Measurements from ENCODE around the gene DLST.

The DLST gene

DNA sequence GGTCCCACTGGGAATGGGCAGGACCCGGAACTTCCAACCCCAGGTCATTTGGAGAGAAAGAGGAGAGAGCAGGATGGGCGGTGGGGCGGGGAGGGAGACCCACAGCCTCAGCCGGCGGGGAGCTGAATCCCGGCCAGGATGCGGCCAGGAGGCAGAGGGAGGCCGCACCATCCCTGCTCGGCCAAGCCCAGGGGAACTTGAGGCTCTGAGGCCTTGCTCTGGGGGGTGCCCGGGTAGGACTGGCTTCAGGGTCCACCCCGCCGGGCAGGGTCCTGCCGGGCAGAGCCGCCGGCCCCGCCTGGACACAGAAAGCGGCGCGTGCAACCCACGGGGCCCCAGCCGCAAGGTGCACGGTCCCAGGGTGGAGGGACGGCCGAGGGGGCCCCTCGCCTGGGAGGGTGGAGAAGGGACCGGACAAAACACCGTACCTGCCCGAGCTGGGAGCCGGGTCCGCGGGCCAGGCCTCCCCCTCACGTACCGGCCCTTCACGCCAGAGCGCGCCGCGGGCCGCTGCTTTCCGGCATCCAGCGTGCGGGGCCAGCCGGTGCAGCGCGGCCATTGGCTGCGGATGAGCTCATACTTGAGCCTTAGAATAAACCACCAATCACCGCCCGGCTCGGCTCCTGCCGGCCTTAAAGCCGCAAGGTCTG, 41.2 kb downstream of the DLST start, which contains the start of gene RPS6KL1:
Gene RPS6KL1 (minus strand): TSS at position 509 of the 650 bp plus-strand sequence. CDS start 1,719 bp downstream, outside the sequence.
- TF ChIP-seq GATA2 (IDR thresholded peaks at IDR 0.05; ENCODE audit: low read depth, low read length) (no peak), GATA3 (IDR thresholded peaks at IDR 0.05; ENCODE audit: low read depth, low read length) (no peak)

- TF ChIP-seq GATA2 (IDR thresholded peaks at IDR 0.05; ENCODE audit: low read depth, low read length) (no peak), GATA3 (IDR thresholded peaks at IDR 0.05; ENCODE audit: low read depth, low read length) (no peak)
Observed at GRCh38 chr14:74924061-74924460, 42.3 kb downstream of the DLST start.

DNA sequence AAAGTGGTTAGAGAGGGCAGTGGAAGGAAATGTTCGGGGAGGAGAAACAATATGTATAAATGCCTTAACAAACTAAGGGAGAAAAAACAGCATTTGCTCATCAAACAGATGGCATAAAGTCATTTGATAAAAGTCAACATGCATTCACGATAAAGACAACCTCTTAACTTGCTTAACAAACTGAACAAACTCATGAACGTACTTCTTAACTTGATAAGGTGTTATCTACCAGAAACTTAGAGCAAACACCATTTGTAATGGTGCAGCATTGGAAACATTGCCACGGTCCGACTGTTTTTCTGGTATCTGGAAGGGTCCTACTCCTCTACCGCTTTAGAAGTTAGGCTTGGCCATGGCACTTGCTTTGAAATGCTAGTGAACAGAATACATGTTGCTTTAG, 45.5 kb downstream of the DLST start:
- no peak for TF ChIP-seq GATA3 (IDR thresholded peaks at IDR 0.05; ENCODE audit: low read depth, low read length)
- TF ChIP-seq GATA2 (IDR thresholded peaks at IDR 0.05; ENCODE audit: low read depth, low read length): no peak

GRCh38 chr14:74929242-74929641, 47.5 kb downstream of the DLST start:
- TF ChIP-seq GATA2 (IDR thresholded peaks at IDR 0.05; ENCODE audit: low read depth, low read length) (no peak), GATA3 (IDR thresholded peaks at IDR 0.05; ENCODE audit: low read depth, low read length) (no peak)

- TF ChIP-seq GATA3 (IDR thresholded peaks at IDR 0.05; ENCODE audit: low read depth, low read length) (no peak), GATA2 (IDR thresholded peaks at IDR 0.05; ENCODE audit: low read depth, low read length) (no peak)
Observed at GRCh38 chr14:74932401-74932901, 50.7 kb downstream of the DLST start.

DNA sequence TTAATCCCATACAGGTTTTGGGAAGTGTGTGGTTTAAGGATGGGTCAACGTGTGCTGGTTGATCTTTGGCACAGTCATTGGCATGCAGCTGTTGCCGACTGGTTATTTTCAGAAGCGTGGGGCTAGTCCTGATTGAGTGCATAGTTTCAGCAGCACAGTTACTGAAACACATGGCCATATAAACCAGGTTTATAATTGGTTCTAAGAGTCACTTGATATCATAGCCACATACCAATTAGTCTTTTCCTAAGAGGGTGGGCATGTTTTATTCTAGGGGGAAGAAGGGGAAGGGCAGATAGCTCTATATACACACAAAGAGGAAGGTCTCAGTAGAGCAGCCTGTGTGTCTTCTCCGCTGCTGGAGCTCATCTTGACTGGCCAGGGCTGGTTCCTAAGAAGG, 52.3 kb downstream of the DLST start:
- TF ChIP-seq GATA3 (IDR thresholded peaks at IDR 0.05; ENCODE audit: low read depth, low read length) (no peak), GATA2 (IDR thresholded peaks at IDR 0.05; ENCODE audit: low read depth, low read length) (no peak)

DNA sequence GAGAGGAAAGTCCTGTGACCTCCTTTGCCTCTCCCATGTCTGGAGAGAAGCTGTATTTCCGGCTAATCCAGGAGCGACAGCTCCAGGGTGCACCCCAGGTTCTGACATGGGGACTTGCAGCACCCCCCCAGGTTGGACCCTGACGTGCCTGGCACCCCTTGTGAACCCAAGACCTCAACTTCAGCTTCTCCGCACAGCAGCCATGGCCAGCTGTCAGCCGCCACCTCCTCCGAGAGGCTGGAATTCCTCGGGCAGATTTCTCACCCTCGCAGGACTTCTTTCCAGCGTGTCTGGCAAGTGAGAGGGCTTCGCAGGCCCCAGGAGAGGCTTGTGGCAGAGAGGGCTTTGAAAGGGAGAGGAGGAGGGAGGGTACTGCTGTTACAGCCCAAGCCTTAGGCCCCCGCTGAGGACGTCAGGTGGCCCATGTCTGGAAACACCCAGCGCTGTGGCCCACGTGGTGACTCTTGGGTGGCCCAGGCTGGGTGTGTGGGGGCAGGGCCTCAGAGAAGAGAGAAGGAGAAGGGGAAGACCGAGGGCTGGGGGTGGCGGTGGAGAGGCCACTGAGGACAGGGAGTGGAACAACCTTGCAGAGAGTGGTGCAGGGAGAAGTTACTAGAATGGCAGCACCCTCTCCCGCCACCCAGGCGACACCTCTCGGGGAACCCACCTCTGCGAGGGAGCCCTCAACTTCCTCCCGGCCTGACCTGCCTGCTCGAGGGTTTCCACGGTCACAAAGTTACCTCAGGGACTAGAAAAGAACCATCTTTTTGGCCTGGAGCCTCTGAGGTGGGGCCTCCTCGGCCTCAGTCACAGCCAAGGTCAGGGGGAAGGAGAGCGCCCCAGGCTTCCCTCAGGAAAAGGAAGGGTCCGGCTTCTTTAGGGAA, 53.0 kb downstream of the DLST start:
- TF ChIP-seq GATA3 (IDR thresholded peaks at IDR 0.05; ENCODE audit: low read depth, low read length): no peak
- TF ChIP-seq GATA2 (IDR thresholded peaks at IDR 0.05; ENCODE audit: low read depth, low read length): no peak

DNA sequence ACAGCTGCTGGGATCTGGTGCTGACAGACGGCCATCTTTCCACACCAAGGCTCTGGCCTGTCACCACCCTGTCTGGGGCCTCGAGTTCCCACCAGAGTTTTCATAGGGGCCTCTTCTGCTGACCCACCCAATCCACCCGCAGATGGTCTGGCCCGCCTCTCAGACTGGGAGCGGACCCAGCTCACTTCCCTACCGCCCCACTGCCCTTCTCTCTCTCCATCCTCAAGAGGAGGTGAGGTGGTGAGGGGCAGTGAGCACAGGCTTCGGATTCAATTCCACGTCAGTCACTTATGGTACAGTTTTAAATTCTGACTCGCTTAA, 53.6 kb downstream of the DLST start:
- no peak for TF ChIP-seq GATA3 (IDR thresholded peaks at IDR 0.05; ENCODE audit: low read depth, low read length)
- TF ChIP-seq GATA2 (IDR thresholded peaks at IDR 0.05; ENCODE audit: low read depth, low read length): no peak

DNA sequence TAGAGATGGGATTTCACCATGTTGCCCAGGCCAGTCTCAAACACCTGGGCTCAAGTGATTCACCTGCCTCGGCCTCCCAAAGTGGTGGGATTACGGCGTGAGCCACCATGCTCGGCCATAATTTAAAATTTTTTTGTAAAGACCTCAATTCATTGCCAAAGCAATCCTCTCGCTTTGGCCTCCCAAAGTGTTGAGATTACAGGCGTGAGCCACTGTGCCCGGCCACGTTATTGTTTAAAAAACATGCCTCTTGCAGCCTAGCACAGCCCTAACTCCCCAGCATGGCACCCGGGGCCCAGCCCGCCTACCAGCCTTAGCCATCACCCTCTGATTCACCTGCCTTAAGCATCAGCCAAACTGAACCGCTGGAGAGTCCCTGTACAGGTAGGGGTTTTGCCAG, 54.4 kb downstream of the DLST start:
- TF ChIP-seq GATA3 (IDR thresholded peaks at IDR 0.05; ENCODE audit: low read depth, low read length): no peak
- no peak for TF ChIP-seq GATA2 (IDR thresholded peaks at IDR 0.05; ENCODE audit: low read depth, low read length)

DNA sequence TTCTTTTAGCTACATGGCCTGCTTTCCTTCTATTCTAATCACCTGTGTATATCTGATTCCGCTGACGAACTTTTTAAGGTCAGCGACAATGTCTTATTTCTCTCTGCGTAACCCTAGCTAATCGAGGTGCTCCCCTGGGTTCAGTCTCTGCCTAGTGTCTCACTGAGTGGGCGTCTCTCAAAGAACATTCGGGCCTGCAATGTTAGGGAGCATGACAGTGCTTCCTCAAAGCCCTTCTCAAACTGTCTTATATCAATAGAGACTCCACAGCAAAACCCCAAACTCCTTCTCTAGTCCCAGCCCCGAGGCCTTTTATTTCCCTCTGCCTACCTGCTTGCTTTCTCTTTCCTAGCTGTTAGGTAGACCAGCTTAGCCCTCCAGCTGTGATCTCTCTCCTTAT, 55.0 kb downstream of the DLST start:
- TF ChIP-seq GATA3 (IDR thresholded peaks at IDR 0.05; ENCODE audit: low read depth, low read length): no peak
- TF ChIP-seq GATA2 (IDR thresholded peaks at IDR 0.05; ENCODE audit: low read depth, low read length): no peak

GRCh38 chr14:74937171-74937570, 55.5 kb downstream of the DLST start:
- TF ChIP-seq GATA2 (IDR thresholded peaks at IDR 0.05; ENCODE audit: low read depth, low read length) (no peak), GATA3 (IDR thresholded peaks at IDR 0.05; ENCODE audit: low read depth, low read length) (no peak)

DNA sequence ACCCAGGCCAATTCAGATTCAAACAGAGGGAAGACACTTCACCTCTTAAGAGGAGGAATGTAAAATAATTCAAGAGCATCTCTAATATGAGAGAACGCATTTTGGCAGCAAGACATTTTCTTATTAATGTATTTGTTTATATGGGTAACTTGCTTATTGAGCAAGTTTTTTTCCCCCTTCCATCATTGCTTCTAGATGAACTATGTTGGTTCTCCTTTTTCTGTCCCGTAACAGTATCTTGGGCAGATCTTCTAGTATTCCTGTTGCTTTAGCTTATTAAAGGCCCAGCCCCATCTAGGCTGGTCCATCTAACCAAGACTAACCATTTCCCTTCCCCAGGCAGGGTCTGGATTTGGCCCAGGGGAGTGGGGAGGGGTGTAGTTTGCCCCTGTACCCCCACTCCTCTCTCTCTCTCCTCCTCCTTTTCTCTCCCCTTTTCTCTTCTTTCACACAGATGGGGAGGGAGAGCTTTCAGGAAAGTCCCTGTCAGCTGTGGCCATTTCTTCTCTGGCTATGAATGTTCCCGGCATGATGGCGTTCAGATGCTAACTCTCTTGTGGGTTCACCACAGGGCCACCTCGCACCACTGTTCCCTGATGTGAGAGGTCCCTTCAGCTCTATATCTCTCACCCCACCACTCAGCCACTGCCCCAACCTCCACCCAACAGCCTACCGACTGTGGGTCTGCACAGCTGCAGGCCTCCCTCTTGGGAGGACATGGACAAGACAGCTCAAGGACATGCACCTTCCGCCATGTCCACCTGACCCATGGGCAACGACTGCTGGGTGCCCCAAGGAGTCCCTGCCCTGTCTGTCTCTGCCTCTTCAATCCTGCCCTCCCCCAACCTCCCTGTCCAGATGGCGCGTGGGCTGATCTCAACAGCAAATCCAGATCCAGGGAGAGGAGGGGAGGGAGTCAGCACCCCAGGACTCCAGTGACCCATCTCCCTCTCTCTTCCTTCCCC, 57.1 kb downstream of the DLST start:
- TF ChIP-seq GATA3 (IDR thresholded peaks at IDR 0.05; ENCODE audit: low read depth, low read length): no peak
- TF ChIP-seq GATA2 (IDR thresholded peaks at IDR 0.05; ENCODE audit: low read depth, low read length): no peak

- TF ChIP-seq GATA2 (IDR thresholded peaks at IDR 0.05; ENCODE audit: low read depth, low read length) (no peak), GATA3 (IDR thresholded peaks at IDR 0.05; ENCODE audit: low read depth, low read length) (no peak)
Observed at GRCh38 chr14:74940956-74941565, 59.3 kb downstream of the DLST start.

Measured in SH-SY5Y (cell line).